Fibroblast of lung (primary cell): ENCODE data around the gene SLC43A3. TPM values are rescaled to one million over a fixed set of nuclear protein-coding genes. Genes with fewer than 3 reads are reported as not detected.
A peak's percentile ranks its signal among the peaks of the same experiment; 100 is the strongest.

Source experiments
- DNase-seq, 2 donors: peaks; one replicate each; pipeline versions ENCODE4 v3.0.0 to v3.0.0-alpha.2; 2010; ENCODE audit warnings: low read depth in 2 of 2
- H2AFZ ChIP-seq: 2 replicates; pipeline ENCODE4 v1.5.1; 2012; ENCODE audit warnings: low read length, control low read depth, inconsistent platforms
- H3K27ac ChIP-seq: 2 replicates; pipeline ENCODE4 v1.5.1; 2011; ENCODE audit warnings: low read length, control low read depth; ENCODE audit not compliant: insufficient read depth
- H3K27me3 ChIP-seq: 2 replicates; pipeline ENCODE4 v1.5.1; 2011; ENCODE audit warnings: mild to moderate bottlenecking, low read length; ENCODE audit not compliant: control insufficient read depth, insufficient read depth
- H3K36me3 ChIP-seq: 2 replicates; pipeline ENCODE4 v1.5.1; 2011; ENCODE audit warnings: low read length; ENCODE audit not compliant: control insufficient read depth, insufficient read depth
- H3K4me1 ChIP-seq: 2 replicates; pipeline ENCODE4 v1.5.1; 2011; ENCODE audit warnings: low read length; ENCODE audit not compliant: control insufficient read depth, insufficient read depth; ENCODE audit errors: extremely low read depth
- H3K4me2 ChIP-seq: 2 replicates; pipeline ENCODE4 v1.5.1; 2011; ENCODE audit warnings: low read length, control low read depth; ENCODE audit not compliant: insufficient read depth; ENCODE audit errors: extremely low read depth
- H3K4me3 ChIP-seq, 4 experiments: fragments of 200-600 bp in 1 of 4; sonication (generic) in 1 of 4; replicated peaks in 1 of 4; 2 replicates each; pipeline ENCODE4 v1.5.1; 2011 to 2016; ENCODE audit warnings: low read length in 4 of 4, low read depth in 3 of 4, mild to moderate bottlenecking in 3 of 4, control low read depth in 2 of 4, inconsistent platforms in 1 of 4, mixed read lengths in 1 of 4; ENCODE audit not compliant: insufficient read depth in 1 of 4; ENCODE audit errors: control extremely low read depth in 1 of 4
- H3K79me2 ChIP-seq: 2 replicates; pipeline ENCODE4 v1.5.1; 2012; ENCODE audit warnings: mild to moderate bottlenecking, low read length, inconsistent platforms; ENCODE audit not compliant: control insufficient read depth, insufficient read depth
- H3K9ac ChIP-seq: 2 replicates; pipeline ENCODE4 v1.5.1; 2011; ENCODE audit warnings: mild to moderate bottlenecking, low read length, control low read depth; ENCODE audit not compliant: insufficient read depth
- H3K9me3 ChIP-seq: 2 replicates; pipeline ENCODE4 v1.5.1; 2012; ENCODE audit warnings: low read depth, low read length; ENCODE audit not compliant: control insufficient read depth, insufficient read depth
- H4K20me1 ChIP-seq: 2 replicates; pipeline ENCODE4 v1.5.1; 2011; ENCODE audit warnings: low read length; ENCODE audit not compliant: control insufficient read depth, insufficient read depth; ENCODE audit errors: extremely low read depth
- CTCF ChIP-seq, 2 donors: IDR thresholded peaks in 1 of 2; conservative IDR thresholded peaks in 1 of 2; 1 replicate in 1 of 2; 2 replicates in 1 of 2; pipeline ENCODE4 v1.5.1; 2011 to 2012; ENCODE audit warnings: low read length in 2 of 2, control low read depth in 1 of 2, inconsistent platforms in 1 of 2, low read depth in 1 of 2, mild to moderate bottlenecking in 1 of 2
- EZH2 ChIP-seq: IDR thresholded peaks from 2 replicates; pipeline ENCODE4 v1.5.1; 2012; ENCODE audit warnings: low read length, control low read depth, mild to moderate bottlenecking; ENCODE audit errors: missing control alignments
- polyA plus RNA-seq, 2 donors: library from polyadenylated mRNA; depleted of rRNA in 1 of 2; stranded (reverse) in 1 of 2; unstranded in 1 of 2; fragments of >200 nt; gene quantifications; 2 replicates each; pipeline ENCODE4 v1.2.1, GENCODE V29; 2011 to 2012; ENCODE audit warnings: missing spikeins in 1 of 2
- total RNA-seq: library from RNA; depleted of rRNA; stranded (reverse); fragments of >200 nt; gene quantifications from 2 replicates; pipeline ENCODE4 v1.2.1, GENCODE V29; 2014

SLC43A3 gene
- total and polyA plus RNA-seq, 2 donors (not counting 1 experiment from before 2014, with no cell fraction given): 34.8 to 41.5 TPM

- H3K36me3 ChIP-seq: no peaks in the 10 kb centered on the region
- TF ChIP-seq EZH2 (no peak), CTCF (conservative IDR thresholded peaks at IDR 0.05 in 1 of 2, IDR thresholded peaks at IDR 0.05 in 1 of 2; ENCODE audit: low read depth in 1 of 2, low read length in 2 of 2) (no peak)
- no peak within 1 kb of the TSS for H3K9ac ChIP-seq
- H3K79me2 ChIP-seq: no peaks in the 10 kb centered on the region
- no peak within 1 kb of the TSS for H3K4me3 ChIP-seq
- peaks cover 18% of the 10 kb centered on the region for H3K27me3 ChIP-seq
- H3K27ac ChIP-seq: no peak within 1 kb of the TSS
- H3K4me1 ChIP-seq: no peaks in the 10 kb centered on the region
- no peaks in the 10 kb centered on the region for H3K9me3 ChIP-seq
- no peaks in the 10 kb centered on the region for H4K20me1 ChIP-seq
- H2AFZ ChIP-seq: no peak within 1 kb of the TSS
- DNase-seq: no peak
- no peak within 1 kb of the TSS for H3K4me2 ChIP-seq
Observed at GRCh38 chr11:57390535-57390934, 36.4 kb downstream of the SLC43A3 start, which contains the start of gene PRG2. Gene PRG2 (minus strand): TSS chr11:57390650. CDS start chr11:57389944, 706 bp downstream.

- Histone ChIP-seq H3K27ac (no peak overlapping the region), H3K4me3 (no peak overlapping the region), H3K4me2 (no peak overlapping the region), H3K27me3 (peaks cover 16% of the 10 kb centered on the region), H2AFZ (no peak overlapping the region), H3K9ac (no peak overlapping the region), H3K9me3 (no peaks in the 10 kb centered on the region), H3K4me1 (no peaks in the 10 kb centered on the region), H4K20me1 (no peaks in the 10 kb centered on the region), H3K36me3 (no peaks in the 10 kb centered on the region), H3K79me2 (no peaks in the 10 kb centered on the region)
- TF ChIP-seq CTCF (conservative IDR thresholded peaks at IDR 0.05 in 1 of 2, IDR thresholded peaks at IDR 0.05 in 1 of 2; ENCODE audit: low read depth in 1 of 2, low read length in 2 of 2): no peak
- TF ChIP-seq EZH2: no peak
- DNase-seq: peak in 1 of 2 donors; percentile 11
Observed at GRCh38 chr11:57387289-57388030, 39.5 kb downstream of the SLC43A3 start.

GRCh38 chr11:57386178-57386940 is 40.6 kb downstream of the SLC43A3 start:
- Histone ChIP-seq H3K79me2 (no peaks in the 10 kb centered on the region), H3K4me1 (no peaks in the 10 kb centered on the region), H3K4me2 (no peak overlapping the region), H4K20me1 (no peaks in the 10 kb centered on the region), H3K9ac (no peak overlapping the region), H3K27ac (no peak overlapping the region), H3K36me3 (no peaks in the 10 kb centered on the region), H3K9me3 (no peaks in the 10 kb centered on the region), H3K4me3 (no peak overlapping the region), H2AFZ (no peak overlapping the region), H3K27me3 (peaks cover 9% of the 10 kb centered on the region)
- TF ChIP-seq CTCF (conservative IDR thresholded peaks at IDR 0.05 in 1 of 2, IDR thresholded peaks at IDR 0.05 in 1 of 2; ENCODE audit: low read depth in 1 of 2, low read length in 2 of 2): no peak
- no peak for TF ChIP-seq EZH2
- DNase-seq: no peak
